K562 (cell line): Measurements from ENCODE around the gene MPI. TPM values are rescaled to one million over a fixed set of nuclear protein-coding genes. Genes with fewer than 3 reads are reported as not detected.
A peak's percentile ranks its signal among the peaks of the same experiment; 100 is the strongest.

Experiments
- CREB3 ChIP-seq: fragments of 450-650 bp; conservative IDR thresholded peaks from 2 replicates; pipeline ENCODE4 v1.6.1; 2016; ENCODE audit warnings: missing genetic modification characterization, low read depth, mild to moderate bottlenecking, missing compliant biosample characterization, moderate library complexity
- E2F4 ChIP-seq: sonication (generic); formaldehyde crosslinking; IDR thresholded peaks from 2 replicates; pipeline ENCODE4 v1.8.0; 2022; ENCODE audit warnings: mild to moderate bottlenecking, low read depth, missing genetic modification reagents
- HINFP ChIP-seq: fragments of 450-650 bp; conservative IDR thresholded peaks from 2 replicates; pipeline ENCODE4 v1.6.1; 2016; ENCODE audit warnings: missing genetic modification characterization, low read depth, mild to moderate bottlenecking, control low read depth, missing compliant biosample characterization
- HIVEP1 ChIP-seq: fragments of 250-450 bp; sonication (Bioruptor Pico); IDR thresholded peaks from 2 replicates; pipeline ENCODE4 v1.4.0; 2020; ENCODE audit warnings: mild to moderate bottlenecking
- HNRNPLL ChIP-seq: fragments of 200-400 bp; formaldehyde crosslinking; IDR thresholded peaks from 2 replicates; pipeline ENCODE4 v1.6.1; 2017; ENCODE audit warnings: low read length, low read depth, mild to moderate bottlenecking; ENCODE audit not compliant: poor library complexity, severe bottlenecking
- NBN ChIP-seq: fragments of 450-650 bp; IDR thresholded peaks from 2 replicates; pipeline ENCODE4 v1.6.1; 2016; ENCODE audit warnings: low read depth, mild to moderate bottlenecking
- PHTF2 ChIP-seq: fragments of 250-450 bp; sonication (Bioruptor Pico); IDR thresholded peaks from 2 replicates; pipeline ENCODE4 v1.5.0; 2021; ENCODE audit warnings: mild to moderate bottlenecking
- PTTG1 ChIP-seq: fragments of 450-650 bp; IDR thresholded peaks from 2 replicates; pipeline ENCODE4 v1.6.1; 2016; ENCODE audit warnings: low read depth, mild to moderate bottlenecking, missing genetic modification characterization, missing compliant biosample characterization
- RAD51 ChIP-seq: fragments of 450-650 bp; IDR thresholded peaks from 2 replicates; pipeline ENCODE4 v1.7.1; 2016; ENCODE audit warnings: low read depth, mild to moderate bottlenecking, borderline replicate concordance
- RHOXF2B ChIP-seq: fragments of 250-450 bp; sonication (Bioruptor Pico); conservative IDR thresholded peaks from 2 replicates; pipeline ENCODE4 v1.5.1; 2021
- SIN3B ChIP-seq: fragments of 450-650 bp; IDR thresholded peaks from 2 replicates; pipeline ENCODE4 v1.6.1; 2017; ENCODE audit warnings: low read depth, mild to moderate bottlenecking, moderate library complexity
- SMAD4 ChIP-seq: fragments of 250-450 bp; sonication (Bioruptor Pico); conservative IDR thresholded peaks from 2 replicates; pipeline ENCODE4 v1.8.0; 2021; ENCODE audit warnings: inconsistent platforms, mild to moderate bottlenecking, moderate library complexity
- TEAD4 ChIP-seq, 2 experiments: sonication (generic) in 1 of 2; formaldehyde crosslinking in 1 of 2; IDR thresholded peaks; 2 replicates each; pipeline versions ENCODE4 v1.6.1 to v1.8.0; 2012 to 2022; ENCODE audit warnings: borderline replicate concordance in 1 of 2, inconsistent platforms in 1 of 2, low read length in 1 of 2, mild to moderate bottlenecking in 1 of 2, missing genetic modification reagents in 1 of 2
- ZNF407 ChIP-seq: fragments of 450-650 bp; IDR thresholded peaks from 2 replicates; pipeline ENCODE4 v1.6.1; 2016; ENCODE audit warnings: low read depth
- ZNF583 ChIP-seq: fragments of 250-450 bp; sonication (Bioruptor Pico); IDR thresholded peaks from 2 replicates; pipeline ENCODE4 v1.4.0; 2020
- polyA plus RNA-seq, 8 experiments: library from polyadenylated mRNA; depleted of rRNA in 4 of 8; stranded (reverse) in 5 of 8; unstranded in 3 of 8; fragments of >200 nt; fragmentation: Nextera tagmentation in 2 of 8; fragmentation: Illumina TruSeq in 1 of 8; extraction: Ambion mirVana in 2 of 8; extraction: Trizol in 1 of 8; gene quantifications; 2 replicates each; pipeline versions ENCODE4 v1.2.1 to v1.2.3, GENCODE V29; 2011 to 2014; ENCODE audit warnings: inconsistent platforms in 1 of 8, missing spikeins in 1 of 8
- total RNA-seq, 7 experiments: library from RNA; depleted of rRNA in 6 of 7; stranded (reverse); fragments of >200 nt in 6 of 7; fragmentation: Illumina TruSeq in 2 of 7; extraction: Trizol in 2 of 7; gene quantifications; 2 replicates each; pipeline versions ENCODE4 v1.2.1 to v1.2.3, GENCODE V29; 2011 to 2021; ENCODE audit warnings: low replicate concordance in 1 of 7

The MPI gene
- total and polyA plus RNA-seq, 9 of the 15 experiments (the other 6 are each of a cell fraction or from before 2014, with no cell fraction given) = 30.7 to 105 (median 40.5) TPM

- TF ChIP-seq ZNF407 = peak; percentile 92
- TF ChIP-seq SMAD4 (CRISPR knock-in tag) = peak; percentile 63; the same call in 1 of the 2 replicates
- TF ChIP-seq ZNF583 (CRISPR knock-in tag) = no peak
- TF ChIP-seq RHOXF2B (CRISPR knock-in tag) = no peak
- no peak for TF ChIP-seq HINFP (tag)
- no peak for TF ChIP-seq NBN
- TF ChIP-seq HIVEP1 (CRISPR knock-in tag) = no peak
- TF ChIP-seq CREB3 = no peak
- TF ChIP-seq RAD51 = peak; percentile 79
- TF ChIP-seq PTTG1 (tag) = no peak
- no peak for TF ChIP-seq TEAD4 (IDR thresholded peaks at IDR 0.05; ENCODE audit: low read length)
- TF ChIP-seq TEAD4 (CRISPR knock-in tag; IDR thresholded peaks at IDR 0.05; ENCODE audit: borderline replicate concordance) = no peak
- TF ChIP-seq PHTF2 (CRISPR knock-in tag) = no peak
- TF ChIP-seq SIN3B = peak; percentile 79
- TF ChIP-seq E2F4 (CRISPR knock-in tag) = no peak
- TF ChIP-seq HNRNPLL = peak; percentile 77
Measured at GRCh38 chr15:74937590-74938371, 47.9 kb downstream of the MPI start, which contains the start of gene COX5A (continued).
